Measurements from ENCODE around the gene TCEANC2.

The TCEANC2 gene

DNA sequence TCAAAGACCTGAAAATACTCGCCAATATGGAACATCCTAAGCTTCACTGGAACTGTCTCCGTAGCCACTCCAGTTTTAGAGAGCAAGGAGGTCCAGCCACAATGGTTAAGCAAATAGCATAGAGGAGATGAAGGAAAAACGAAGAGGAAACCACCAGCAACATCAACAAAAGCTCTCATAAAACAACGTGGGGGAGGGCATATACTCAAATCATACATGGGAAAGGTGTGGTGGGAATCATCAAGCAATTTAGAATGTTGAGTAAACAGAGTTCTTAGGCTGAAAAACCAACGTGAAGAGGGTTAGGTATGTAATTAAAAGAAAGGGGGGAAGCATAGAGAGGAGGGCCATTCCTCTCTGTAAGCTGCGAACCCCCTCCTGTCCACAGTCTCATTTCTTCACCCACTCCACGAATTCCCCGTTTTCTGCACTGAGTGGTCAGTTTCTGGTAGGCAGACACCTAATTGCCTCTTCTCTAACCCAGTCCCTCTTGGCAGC, 1.4 kb upstream of the TCEANC2 start (continued):
- TF ChIP-seq BACH2 (CRISPR knock-in tag; IDR thresholded peaks at IDR 0.05; ENCODE audit: borderline replicate concordance) = no peak
- TF ChIP-seq TCF4 (CRISPR knock-in tag; IDR thresholded peaks at IDR 0.05; ENCODE audit: borderline replicate concordance) = no peak
- no peak for TF ChIP-seq ZNF565 (CRISPR knock-in tag; conservative IDR thresholded peaks at IDR 0.05; ENCODE audit: low read depth)
- no peak for TF ChIP-seq ZC3H10 (CRISPR knock-in tag; IDR thresholded peaks at IDR 0.05)
- TF ChIP-seq, protein P1, sequence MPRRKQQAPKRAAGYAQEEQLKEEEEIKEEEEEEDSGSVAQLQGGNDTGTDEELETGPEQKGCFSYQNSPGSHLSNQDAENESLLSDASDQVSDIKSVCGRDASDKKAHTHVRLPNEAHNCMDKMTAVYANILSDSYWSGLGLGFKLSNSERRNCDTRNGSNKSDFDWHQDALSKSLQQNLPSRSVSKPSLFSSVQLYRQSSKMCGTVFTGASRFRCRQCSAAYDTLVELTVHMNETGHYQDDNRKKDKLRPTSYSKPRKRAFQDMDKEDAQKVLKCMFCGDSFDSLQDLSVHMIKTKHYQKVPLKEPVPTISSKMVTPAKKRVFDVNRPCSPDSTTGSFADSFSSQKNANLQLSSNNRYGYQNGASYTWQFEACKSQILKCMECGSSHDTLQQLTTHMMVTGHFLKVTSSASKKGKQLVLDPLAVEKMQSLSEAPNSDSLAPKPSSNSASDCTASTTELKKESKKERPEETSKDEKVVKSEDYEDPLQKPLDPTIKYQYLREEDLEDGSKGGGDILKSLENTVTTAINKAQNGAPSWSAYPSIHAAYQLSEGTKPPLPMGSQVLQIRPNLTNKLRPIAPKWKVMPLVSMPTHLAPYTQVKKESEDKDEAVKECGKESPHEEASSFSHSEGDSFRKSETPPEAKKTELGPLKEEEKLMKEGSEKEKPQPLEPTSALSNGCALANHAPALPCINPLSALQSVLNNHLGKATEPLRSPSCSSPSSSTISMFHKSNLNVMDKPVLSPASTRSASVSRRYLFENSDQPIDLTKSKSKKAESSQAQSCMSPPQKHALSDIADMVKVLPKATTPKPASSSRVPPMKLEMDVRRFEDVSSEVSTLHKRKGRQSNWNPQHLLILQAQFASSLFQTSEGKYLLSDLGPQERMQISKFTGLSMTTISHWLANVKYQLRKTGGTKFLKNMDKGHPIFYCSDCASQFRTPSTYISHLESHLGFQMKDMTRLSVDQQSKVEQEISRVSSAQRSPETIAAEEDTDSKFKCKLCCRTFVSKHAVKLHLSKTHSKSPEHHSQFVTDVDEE (CRISPR knock-in tag; IDR thresholded peaks at IDR 0.05) = no peak
- TF ChIP-seq ESRRG (CRISPR knock-in tag; IDR thresholded peaks at IDR 0.05) = no peak
- TF ChIP-seq ZFP3 (CRISPR knock-in tag; IDR thresholded peaks at IDR 0.05) = no peak
- TF ChIP-seq GLIS3 (CRISPR knock-in tag; IDR thresholded peaks at IDR 0.05) = no peak

DNA sequence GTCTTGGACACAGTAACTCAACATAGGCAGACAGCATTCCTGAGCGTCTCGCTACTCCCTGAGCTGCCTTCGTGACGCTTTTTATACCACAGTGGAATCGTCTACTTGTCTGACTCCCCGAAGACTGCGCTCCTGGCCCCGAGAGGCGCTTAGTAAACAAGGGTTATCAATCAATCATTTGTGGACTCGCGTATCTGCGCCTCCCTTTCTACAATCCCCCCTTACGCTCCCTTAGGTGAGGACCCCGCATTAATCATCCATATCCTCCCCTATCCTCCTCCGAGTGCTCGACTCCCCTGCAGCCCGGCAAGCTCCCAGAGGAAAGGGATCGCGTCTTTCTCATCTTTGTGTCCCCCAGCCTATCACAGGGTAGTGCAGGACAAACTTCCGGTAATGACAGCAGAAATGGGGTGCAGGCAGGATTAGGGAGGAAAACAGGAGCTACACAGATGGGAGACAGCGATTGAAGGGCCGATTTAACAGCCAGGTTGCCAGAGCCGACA, 926 bp upstream of the TCEANC2 start:
- no peak for TF ChIP-seq RARB (CRISPR knock-in tag; IDR thresholded peaks at IDR 0.05)
- no peak for TF ChIP-seq SNAI2 (CRISPR knock-in tag; IDR thresholded peaks at IDR 0.05)
- no peak for TF ChIP-seq ISL1 (CRISPR knock-in tag; IDR thresholded peaks at IDR 0.05)
- TF ChIP-seq TOX (CRISPR knock-in tag; IDR thresholded peaks at IDR 0.05; ENCODE audit: borderline replicate concordance) = no peak
- TF ChIP-seq, protein P1 (CRISPR knock-in tag; IDR thresholded peaks at IDR 0.05) = no peak
- no peak for TF ChIP-seq ZFP30 (CRISPR knock-in tag; IDR thresholded peaks at IDR 0.05)
- no peak for TF ChIP-seq OSR1 (CRISPR knock-in tag; IDR thresholded peaks at IDR 0.05)
- TF ChIP-seq, protein P2, sequence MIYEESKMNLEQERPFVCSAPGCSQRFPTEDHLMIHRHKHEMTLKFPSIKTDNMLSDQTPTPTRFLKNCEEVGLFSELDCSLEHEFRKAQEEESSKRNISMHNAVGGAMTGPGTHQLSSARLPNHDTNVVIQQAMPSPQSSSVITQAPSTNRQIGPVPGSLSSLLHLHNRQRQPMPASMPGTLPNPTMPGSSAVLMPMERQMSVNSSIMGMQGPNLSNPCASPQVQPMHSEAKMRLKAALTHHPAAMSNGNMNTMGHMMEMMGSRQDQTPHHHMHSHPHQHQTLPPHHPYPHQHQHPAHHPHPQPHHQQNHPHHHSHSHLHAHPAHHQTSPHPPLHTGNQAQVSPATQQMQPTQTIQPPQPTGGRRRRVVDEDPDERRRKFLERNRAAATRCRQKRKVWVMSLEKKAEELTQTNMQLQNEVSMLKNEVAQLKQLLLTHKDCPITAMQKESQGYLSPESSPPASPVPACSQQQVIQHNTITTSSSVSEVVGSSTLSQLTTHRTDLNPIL (CRISPR knock-in tag; IDR thresholded peaks at IDR 0.05; ENCODE audit: low read depth) = no peak
- TF ChIP-seq ARNTL (CRISPR knock-in tag; IDR thresholded peaks at IDR 0.05; ENCODE audit: borderline replicate concordance, low read depth) = no peak
- TF ChIP-seq ZNF8 (CRISPR knock-in tag; IDR thresholded peaks at IDR 0.05) = no peak
- TF ChIP-seq, protein P3, sequence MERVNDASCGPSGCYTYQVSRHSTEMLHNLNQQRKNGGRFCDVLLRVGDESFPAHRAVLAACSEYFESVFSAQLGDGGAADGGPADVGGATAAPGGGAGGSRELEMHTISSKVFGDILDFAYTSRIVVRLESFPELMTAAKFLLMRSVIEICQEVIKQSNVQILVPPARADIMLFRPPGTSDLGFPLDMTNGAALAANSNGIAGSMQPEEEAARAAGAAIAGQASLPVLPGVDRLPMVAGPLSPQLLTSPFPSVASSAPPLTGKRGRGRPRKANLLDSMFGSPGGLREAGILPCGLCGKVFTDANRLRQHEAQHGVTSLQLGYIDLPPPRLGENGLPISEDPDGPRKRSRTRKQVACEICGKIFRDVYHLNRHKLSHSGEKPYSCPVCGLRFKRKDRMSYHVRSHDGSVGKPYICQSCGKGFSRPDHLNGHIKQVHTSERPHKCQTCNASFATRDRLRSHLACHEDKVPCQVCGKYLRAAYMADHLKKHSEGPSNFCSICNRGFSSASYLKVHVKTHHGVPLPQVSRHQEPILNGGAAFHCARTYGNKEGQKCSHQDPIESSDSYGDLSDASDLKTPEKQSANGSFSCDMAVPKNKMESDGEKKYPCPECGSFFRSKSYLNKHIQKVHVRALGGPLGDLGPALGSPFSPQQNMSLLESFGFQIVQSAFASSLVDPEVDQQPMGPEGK (CRISPR knock-in tag; IDR thresholded peaks at IDR 0.05; ENCODE audit: borderline replicate concordance) = no peak
- no peak for TF ChIP-seq ESRRG (CRISPR knock-in tag; IDR thresholded peaks at IDR 0.05)
- ATAC-seq = peak; percentile 52

DNA sequence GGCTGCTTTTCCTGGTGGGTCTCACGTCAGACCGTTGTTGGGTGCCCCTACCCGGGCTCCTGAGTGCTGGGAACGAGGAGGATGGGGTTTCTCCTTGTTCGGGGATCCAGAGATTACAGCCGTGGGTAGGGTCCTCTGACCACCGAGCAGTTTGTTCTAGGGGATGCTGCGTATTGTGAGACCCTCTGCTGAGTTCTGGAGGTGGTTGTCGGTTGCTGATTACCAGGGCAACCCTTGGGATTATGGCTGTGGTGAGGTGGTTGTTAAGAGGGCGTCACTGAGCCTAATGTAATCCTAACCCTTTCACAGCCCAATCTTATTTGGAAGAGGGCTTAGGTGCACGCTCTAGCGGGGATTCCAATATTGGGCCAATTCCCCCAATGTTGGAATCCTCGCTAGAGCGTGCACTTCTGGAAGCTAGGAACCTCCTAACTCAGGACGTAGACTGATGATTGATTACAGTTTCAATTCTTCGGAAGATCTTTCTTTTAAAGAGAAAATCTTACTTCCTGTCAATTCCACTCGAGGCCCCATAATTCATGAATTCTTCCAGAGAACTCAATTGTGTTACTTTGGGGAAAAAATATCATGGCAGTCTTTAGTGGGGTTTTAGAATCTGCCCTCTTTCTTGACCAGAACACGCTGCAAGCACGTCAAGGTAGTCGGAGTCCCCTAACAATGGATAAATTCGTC, 483 bp downstream of the TCEANC2 start:
- ATAC-seq = peak; percentile 2; the same call in 2 of the 3 replicates
- TF ChIP-seq, protein P4, sequence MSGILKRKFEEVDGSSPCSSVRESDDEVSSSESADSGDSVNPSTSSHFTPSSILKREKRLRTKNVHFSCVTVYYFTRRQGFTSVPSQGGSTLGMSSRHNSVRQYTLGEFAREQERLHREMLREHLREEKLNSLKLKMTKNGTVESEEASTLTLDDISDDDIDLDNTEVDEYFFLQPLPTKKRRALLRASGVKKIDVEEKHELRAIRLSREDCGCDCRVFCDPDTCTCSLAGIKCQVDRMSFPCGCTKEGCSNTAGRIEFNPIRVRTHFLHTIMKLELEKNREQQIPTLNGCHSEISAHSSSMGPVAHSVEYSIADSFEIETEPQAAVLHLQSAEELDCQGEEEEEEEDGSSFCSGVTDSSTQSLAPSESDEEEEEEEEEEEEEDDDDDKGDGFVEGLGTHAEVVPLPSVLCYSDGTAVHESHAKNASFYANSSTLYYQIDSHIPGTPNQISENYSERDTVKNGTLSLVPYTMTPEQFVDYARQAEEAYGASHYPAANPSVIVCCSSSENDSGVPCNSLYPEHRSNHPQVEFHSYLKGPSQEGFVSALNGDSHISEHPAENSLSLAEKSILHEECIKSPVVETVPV (CRISPR knock-in tag; IDR thresholded peaks at IDR 0.05) = no peak
- TF ChIP-seq PPARA (CRISPR knock-in tag; IDR thresholded peaks at IDR 0.05; ENCODE audit: borderline replicate concordance) = no peak

All from SK-N-SH treated with all-trans-retinoic acid at 6 μM for 48 hours (cell line).